Mesendoderm (in vitro differentiated cells): ENCODE measurements around the gene CASP2.

Experiments used
- DNase-seq: peaks from one replicate; pipeline ENCODE4 v3.0.0; 2013
- H2AK5ac ChIP-seq: 2 replicates; pipeline ENCODE4 v1.6.1; 2013; ENCODE audit warnings: low read length, inconsistent platforms
- H2BK120ac ChIP-seq: 2 replicates; pipeline ENCODE4 v1.6.1; 2013; ENCODE audit warnings: low read depth, mild to moderate bottlenecking, low read length, moderate library complexity, mixed read lengths
- H2BK15ac ChIP-seq: replicated peaks from 2 replicates; pipeline ENCODE4 v1.6.1; 2013; ENCODE audit warnings: low read depth, mild to moderate bottlenecking, moderate library complexity
- H2BK5ac ChIP-seq: 2 replicates; pipeline ENCODE4 v1.6.1; 2013; ENCODE audit warnings: low read length, inconsistent platforms
- H3K18ac ChIP-seq: 2 replicates; pipeline ENCODE4 v1.6.1; 2013; ENCODE audit warnings: mild to moderate bottlenecking, low read length, mixed read lengths
- H3K23ac ChIP-seq: one replicate; pipeline ENCODE4 v1.6.1; 2013; ENCODE audit warnings: low read length
- H3K27ac ChIP-seq: 2 replicates; pipeline ENCODE4 v1.5.1; 2013; ENCODE audit warnings: low read depth, mild to moderate bottlenecking, inconsistent platforms, low read length, moderate library complexity
- H3K27me3 ChIP-seq: 2 replicates; pipeline ENCODE4 v1.6.1; 2013; ENCODE audit warnings: low read length, control low read depth, mild to moderate bottlenecking, inconsistent platforms; ENCODE audit not compliant: insufficient read depth, poor library complexity
- H3K36me3 ChIP-seq: 2 replicates; pipeline ENCODE4 v1.6.1; 2013; ENCODE audit warnings: low read length, inconsistent platforms; ENCODE audit not compliant: control insufficient read depth, insufficient read depth
- H3K4ac ChIP-seq: one replicate; pipeline ENCODE4 v1.6.1; 2013; ENCODE audit warnings: low read depth, mild to moderate bottlenecking, low read length, moderate library complexity
- H3K4me1 ChIP-seq: 2 replicates; pipeline ENCODE4 v1.6.1; 2013; ENCODE audit warnings: low read depth, low read length, inconsistent platforms; ENCODE audit not compliant: control insufficient read depth
- H3K4me2 ChIP-seq: 2 replicates; pipeline ENCODE4 v1.6.1; 2013; ENCODE audit warnings: low read length
- H3K4me3 ChIP-seq: 2 replicates; pipeline ENCODE4 v1.5.1; 2013; ENCODE audit warnings: mild to moderate bottlenecking, low read length
- H3K56ac ChIP-seq: one replicate; pipeline ENCODE4 v1.6.1; 2013; ENCODE audit warnings: low read length
- H3K79me1 ChIP-seq: 2 replicates; pipeline ENCODE4 v1.6.1; 2013; ENCODE audit warnings: low read length, inconsistent platforms
- H3K79me2 ChIP-seq: 2 replicates; pipeline ENCODE4 v1.6.1; 2013; ENCODE audit warnings: mild to moderate bottlenecking, low read length; ENCODE audit not compliant: control insufficient read depth, insufficient read depth
- H3K9ac ChIP-seq: 2 replicates; pipeline ENCODE4 v1.6.1; 2013; ENCODE audit warnings: low read length, inconsistent platforms
- H4K5ac ChIP-seq: one replicate; pipeline ENCODE4 v1.6.1; 2013; ENCODE audit warnings: low read length
- H4K8ac ChIP-seq: one replicate; pipeline ENCODE4 v1.6.1; 2013; ENCODE audit warnings: low read depth, mild to moderate bottlenecking, control low read depth, low read length, moderate library complexity
- WGBS: extraction: QIAGEN DNeasy Blood & Tissue Kit; methylation state at CpG from one replicate; pipeline ENCODE4 v1.1.7; 2013; ENCODE audit warnings: low lambda C conversion rate, missing lambda C conversion rate; ENCODE audit not compliant: insufficient coverage; ENCODE audit errors: extremely low coverage; 5-methylcytosine and 5-hydroxymethylcytosine counted together

CASP2 gene

DNA sequence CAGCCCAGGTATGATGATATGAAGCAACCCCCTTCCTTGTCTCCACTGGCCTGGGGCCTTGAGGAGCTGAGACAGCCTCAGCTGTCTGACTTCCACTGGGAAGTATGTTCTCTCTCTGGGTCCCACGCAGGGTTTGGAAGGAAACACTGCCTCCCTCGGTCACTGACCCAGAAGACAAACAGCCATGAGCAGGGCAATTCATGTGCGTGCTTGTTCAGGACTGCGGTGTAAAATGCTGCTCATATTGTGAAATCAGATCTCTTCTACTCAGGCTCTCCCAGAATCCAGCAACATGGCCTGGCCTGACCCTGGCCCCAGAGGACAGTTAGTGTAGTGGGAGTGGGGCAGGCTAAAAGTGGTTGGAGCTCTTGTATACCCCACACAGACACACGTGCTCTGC is 30.5 kb downstream of the CASP2 start:
- WGBS, result no CpG with 5 or more reads among the region's 5 CpGs
- Histone ChIP-seq H3K36me3 (no peaks in the 10 kb centered on the region), H3K18ac (no peak overlapping the region), H2BK15ac (no peak overlapping the region), H3K23ac (no peak overlapping the region), H3K27me3 (no peaks in the 10 kb centered on the region), H3K56ac (peak overlapping the region; percentile 7), H3K79me2 (no peaks in the 10 kb centered on the region), H2BK120ac (no peak overlapping the region), H3K79me1 (no peaks in the 10 kb centered on the region), H4K5ac (no peak overlapping the region), H2AK5ac (no peak overlapping the region), H3K27ac (no peak overlapping the region), H3K4me3 (no peak overlapping the region), H3K9ac (no peak overlapping the region), H4K8ac (no peak overlapping the region), H3K4me2 (no peak overlapping the region), H3K4me1 (no peaks in the 10 kb centered on the region), H3K4ac (no peak overlapping the region), H2BK5ac (no peak overlapping the region)
- no peak for DNase-seq

DNA sequence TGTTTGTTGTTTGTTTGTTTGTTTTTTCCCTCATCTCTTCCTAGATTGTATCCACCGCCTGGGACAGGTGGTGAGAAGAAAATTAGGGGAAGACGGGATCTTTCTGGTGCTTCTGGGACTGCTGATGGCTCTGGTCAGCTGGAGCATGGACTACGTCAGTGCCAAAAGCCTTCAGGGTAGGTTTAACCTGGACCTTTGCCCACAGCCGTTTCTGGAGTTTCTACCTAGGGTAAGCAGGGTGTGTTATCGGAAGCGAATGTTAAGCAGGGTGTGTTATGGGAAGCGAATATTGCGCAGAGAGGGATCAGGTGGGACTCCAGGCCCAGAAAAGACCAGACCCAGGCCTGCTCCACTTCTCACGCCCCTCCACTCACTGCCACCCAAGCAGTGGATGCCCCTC is 32.5 kb downstream of the CASP2 start:
- Histone ChIP-seq H3K36me3 (no peaks in the 10 kb centered on the region), H4K8ac (no peak overlapping the region), H3K18ac (no peak overlapping the region), H3K9ac (no peak overlapping the region), H2BK15ac (no peak overlapping the region), H3K27me3 (no peaks in the 10 kb centered on the region), H4K5ac (no peak overlapping the region), H2BK120ac (no peak overlapping the region), H3K4me3 (no peak overlapping the region), H3K23ac (no peak overlapping the region), H2BK5ac (no peak overlapping the region), H3K79me1 (no peaks in the 10 kb centered on the region), H3K4ac (no peak overlapping the region), H3K79me2 (no peaks in the 10 kb centered on the region), H3K4me1 (no peaks in the 10 kb centered on the region), H3K4me2 (no peak overlapping the region), H3K27ac (no peak overlapping the region), H2AK5ac (no peak overlapping the region), H3K56ac (no peak overlapping the region)
- no CpG with 5 or more reads among the region's 9 CpGs for WGBS
- no peak for DNase-seq

DNA sequence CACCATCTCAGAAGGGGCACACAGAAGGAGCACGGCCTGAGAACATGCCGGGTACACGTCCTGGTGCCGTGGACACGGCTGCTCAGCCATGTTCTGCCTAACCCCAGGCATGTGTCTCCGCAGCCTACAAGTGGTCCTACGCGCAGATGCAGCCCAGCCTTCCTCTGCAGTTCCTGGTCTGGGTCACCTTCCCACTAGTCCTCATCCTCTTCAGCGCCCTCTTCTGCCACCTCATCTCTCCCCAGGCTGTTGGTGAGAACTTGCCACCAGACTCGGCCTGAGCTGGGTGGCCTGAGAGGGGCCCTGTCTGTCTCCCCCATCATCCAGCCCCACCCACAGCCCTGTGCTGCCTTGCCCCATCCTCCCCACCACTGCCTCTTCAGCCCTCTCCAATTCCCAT is 33.1 kb downstream of the CASP2 start:
- H3K4me3 ChIP-seq, result no peak overlapping the region
- no peaks in the 10 kb centered on the region for H3K36me3 ChIP-seq
- H3K27ac ChIP-seq, result no peak overlapping the region
- no peak overlapping the region for H3K56ac ChIP-seq
- no peak overlapping the region for H3K4me2 ChIP-seq
- H2BK15ac ChIP-seq, result no peak overlapping the region
- H3K23ac ChIP-seq, result no peak overlapping the region
- no peaks in the 10 kb centered on the region for H3K79me2 ChIP-seq
- no peak overlapping the region for H2BK120ac ChIP-seq
- no peak overlapping the region for H2AK5ac ChIP-seq
- no peak overlapping the region for H3K18ac ChIP-seq
- no peak for DNase-seq
- no peak overlapping the region for H3K4ac ChIP-seq
- no peak overlapping the region for H3K9ac ChIP-seq
- H3K79me1 ChIP-seq, result no peaks in the 10 kb centered on the region
- no CpG with 5 or more reads among the region's 10 CpGs for WGBS
- no peaks in the 10 kb centered on the region for H3K27me3 ChIP-seq
- H4K5ac ChIP-seq, result no peak overlapping the region
- no peak overlapping the region for H2BK5ac ChIP-seq
- no peak overlapping the region for H4K8ac ChIP-seq
- no peaks in the 10 kb centered on the region for H3K4me1 ChIP-seq

DNA sequence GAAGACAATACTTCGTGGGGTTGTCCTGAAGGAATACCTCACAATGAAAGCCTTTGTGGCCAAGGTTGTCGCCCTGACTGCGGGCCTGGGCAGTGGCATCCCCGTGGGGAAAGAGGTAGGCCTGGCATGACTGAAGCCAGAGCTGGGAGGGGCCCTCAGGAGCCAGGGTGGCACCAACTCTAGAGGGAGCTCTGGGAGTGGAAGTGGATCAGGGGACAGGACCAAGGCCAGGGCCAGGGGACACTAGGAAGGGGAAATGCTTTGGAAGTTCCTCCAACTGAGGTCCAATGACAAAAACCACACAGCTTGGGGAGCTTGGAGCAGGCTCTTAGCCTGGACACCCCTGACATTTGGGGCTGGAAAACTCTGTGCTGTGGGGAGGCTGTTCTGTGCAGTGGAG is 33.6 kb downstream of the CASP2 start:
- H2BK120ac ChIP-seq, result no peak overlapping the region
- no peak overlapping the region for H2BK15ac ChIP-seq
- no peak overlapping the region for H2BK5ac ChIP-seq
- no peak overlapping the region for H3K56ac ChIP-seq
- H3K36me3 ChIP-seq, result no peaks in the 10 kb centered on the region
- no peak overlapping the region for H4K5ac ChIP-seq
- DNase-seq, result peak; percentile 49
- no peak overlapping the region for H3K4ac ChIP-seq
- no peak overlapping the region for H3K4me3 ChIP-seq
- H3K4me1 ChIP-seq, result no peaks in the 10 kb centered on the region
- H2AK5ac ChIP-seq, result no peak overlapping the region
- H3K79me2 ChIP-seq, result no peaks in the 10 kb centered on the region
- H3K18ac ChIP-seq, result no peak overlapping the region
- H3K79me1 ChIP-seq, result no peaks in the 10 kb centered on the region
- H3K27ac ChIP-seq, result no peak overlapping the region
- no peaks in the 10 kb centered on the region for H3K27me3 ChIP-seq
- no CpG with 5 or more reads among the region's 4 CpGs for WGBS
- H3K23ac ChIP-seq, result no peak overlapping the region
- no peak overlapping the region for H3K4me2 ChIP-seq
- no peak overlapping the region for H4K8ac ChIP-seq
- no peak overlapping the region for H3K9ac ChIP-seq

DNA sequence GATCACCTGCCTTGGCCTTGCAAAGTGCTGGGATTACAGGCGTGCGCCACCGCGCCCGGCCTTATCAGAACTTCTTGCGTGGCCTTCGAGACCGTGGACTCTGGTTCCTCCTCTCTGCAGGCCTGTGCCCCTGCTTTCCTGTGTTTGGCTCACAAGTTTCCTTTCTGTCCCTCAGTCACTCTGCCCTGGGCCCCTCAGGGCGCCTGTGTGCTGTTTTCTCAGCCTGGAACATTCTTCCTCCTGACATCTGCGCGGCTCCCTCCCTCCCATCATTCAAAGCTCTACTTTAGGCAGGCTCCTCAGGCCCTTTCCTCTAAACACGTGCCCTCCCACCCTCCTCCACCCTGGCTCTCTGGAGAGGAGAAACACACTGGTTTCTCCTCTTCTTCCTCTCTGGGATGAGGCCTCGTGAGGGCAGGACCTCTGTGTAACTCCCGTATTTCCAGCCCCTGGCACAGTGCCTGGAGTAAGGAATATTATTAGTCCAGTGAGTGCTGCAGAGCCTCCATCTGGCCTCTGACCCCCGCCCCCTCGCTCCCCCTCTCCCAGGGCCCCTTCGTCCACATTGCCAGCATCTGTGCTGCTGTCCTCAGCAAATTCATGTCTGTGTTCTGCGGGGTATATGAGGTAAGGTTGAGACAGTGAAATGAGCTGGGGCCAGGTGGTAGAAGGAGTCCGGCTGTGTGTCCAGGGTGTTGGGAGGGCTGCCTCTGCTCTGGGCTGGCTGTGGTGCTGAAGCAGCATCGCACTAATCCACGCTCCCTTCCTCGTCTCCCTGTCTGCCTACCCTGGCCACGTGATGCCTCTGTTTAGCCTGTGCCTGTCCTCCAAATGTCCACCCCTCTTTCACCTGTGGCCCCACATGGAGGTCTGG is 34.8 kb downstream of the CASP2 start:
- H3K9ac ChIP-seq, result no peak overlapping the region
- no peak overlapping the region for H3K4me2 ChIP-seq
- no peak overlapping the region for H3K23ac ChIP-seq
- no peak overlapping the region for H3K27ac ChIP-seq
- no peak for DNase-seq
- H3K4me1 ChIP-seq, result no peaks in the 10 kb centered on the region
- H3K18ac ChIP-seq, result no peak overlapping the region
- no peak overlapping the region for H4K5ac ChIP-seq
- no peak overlapping the region for H2BK5ac ChIP-seq
- WGBS, result no CpG with 5 or more reads among the region's 23 CpGs
- no peak overlapping the region for H2AK5ac ChIP-seq
- no peaks in the 10 kb centered on the region for H3K79me2 ChIP-seq
- H3K79me1 ChIP-seq, result no peaks in the 10 kb centered on the region
- no peak overlapping the region for H3K4me3 ChIP-seq
- H4K8ac ChIP-seq, result no peak overlapping the region
- no peaks in the 10 kb centered on the region for H3K27me3 ChIP-seq
- H2BK120ac ChIP-seq, result no peak overlapping the region
- no peak overlapping the region for H3K4ac ChIP-seq
- H2BK15ac ChIP-seq, result no peak overlapping the region
- H3K36me3 ChIP-seq, result no peaks in the 10 kb centered on the region
- no peak overlapping the region for H3K56ac ChIP-seq

DNA sequence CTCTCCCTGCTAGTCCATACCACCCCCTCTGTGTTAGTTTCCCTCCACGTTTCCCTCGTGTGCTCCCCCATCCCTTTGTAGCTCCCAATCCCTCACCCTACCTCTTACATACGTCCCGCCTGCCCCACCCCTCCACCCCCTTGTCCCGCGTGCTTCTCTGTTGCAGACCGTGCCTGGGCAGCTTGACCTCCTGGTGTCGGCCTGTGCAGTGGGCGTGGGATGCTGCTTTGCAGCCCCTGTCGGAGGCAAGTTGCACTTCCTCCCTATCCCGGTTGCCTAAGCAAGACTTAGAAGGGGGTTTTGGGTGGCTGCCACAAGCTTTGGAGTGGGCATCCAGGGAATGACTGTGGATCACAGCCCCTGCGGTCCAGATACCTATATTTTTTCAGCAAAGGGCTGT is 35.5 kb downstream of the CASP2 start:
- Histone ChIP-seq H4K5ac (no peak overlapping the region), H3K4me2 (no peak overlapping the region), H3K27ac (no peak overlapping the region), H4K8ac (no peak overlapping the region), H3K36me3 (no peaks in the 10 kb centered on the region), H2BK120ac (no peak overlapping the region), H3K79me1 (no peaks in the 10 kb centered on the region), H3K4me1 (no peaks in the 10 kb centered on the region), H3K56ac (no peak overlapping the region), H3K23ac (no peak overlapping the region), H3K9ac (no peak overlapping the region), H3K79me2 (no peaks in the 10 kb centered on the region), H3K4ac (no peak overlapping the region), H2AK5ac (no peak overlapping the region), H2BK15ac (no peak overlapping the region), H2BK5ac (no peak overlapping the region), H3K4me3 (no peak overlapping the region), H3K18ac (no peak overlapping the region), H3K27me3 (no peaks in the 10 kb centered on the region)
- no CpG with 5 or more reads among the region's 12 CpGs for WGBS
- no peak for DNase-seq
